GM21576 (cell line): ENCODE data around the gene FRMD4A.

Experiments used
- ATAC-seq: cut with Tn5 transposase; IDR thresholded peaks from one replicate; pipeline ENCODE4 v1.9.1; 2021; ENCODE audit warnings: mild to moderate bottlenecking, moderate library complexity; ENCODE audit not compliant: unreplicated experiment

FRMD4A gene

GRCh38 chr10:14345262-14345661 lies 14.5 kb upstream of the FRMD4A start:
- no peak for ATAC-seq

- no peak for ATAC-seq
Measured at GRCh38 chr10:14340051-14340744, 9.5 kb upstream of the FRMD4A start.

GRCh38 chr10:14336736-14337135 lies 6.0 kb upstream of the FRMD4A start:
- ATAC-seq = no peak

GRCh38 chr10:14334771-14335170 lies 4.0 kb upstream of the FRMD4A start:
- no peak for ATAC-seq

GRCh38 chr10:14333606-14334005 lies 2.9 kb upstream of the FRMD4A start:
- ATAC-seq = no peak

GRCh38 chr10:14332903-14333302 lies 2.2 kb upstream of the FRMD4A start:
- ATAC-seq = no peak

- no peak for ATAC-seq
Measured at GRCh38 chr10:14329746-14330173, 964 bp downstream of the FRMD4A start.

- ATAC-seq = no peak
Measured at GRCh38 chr10:14328881-14329672, 1.6 kb downstream of the FRMD4A start.

GRCh38 chr10:14327527-14327926 lies 3.2 kb downstream of the FRMD4A start:
- ATAC-seq = no peak

GRCh38 chr10:14326581-14326980 lies 4.1 kb downstream of the FRMD4A start:
- ATAC-seq = no peak

GRCh38 chr10:14325325-14325955 lies 5.3 kb downstream of the FRMD4A start:
- ATAC-seq = no peak

- ATAC-seq = no peak
Measured at GRCh38 chr10:14322526-14323188, 8.1 kb downstream of the FRMD4A start.

GRCh38 chr10:14318007-14318406 lies 12.7 kb downstream of the FRMD4A start:
- no peak for ATAC-seq

GRCh38 chr10:14312014-14312413 lies 18.7 kb downstream of the FRMD4A start:
- no peak for ATAC-seq

GRCh38 chr10:14311206-14311957 lies 19.3 kb downstream of the FRMD4A start:
- no peak for ATAC-seq

GRCh38 chr10:14309593-14309992 lies 21.1 kb downstream of the FRMD4A start:
- no peak for ATAC-seq

GRCh38 chr10:14306190-14306589 lies 24.5 kb downstream of the FRMD4A start:
- no peak for ATAC-seq

GRCh38 chr10:14304046-14304445 lies 26.7 kb downstream of the FRMD4A start:
- no peak for ATAC-seq

- ATAC-seq = no peak
Measured at GRCh38 chr10:14302035-14302434, 28.7 kb downstream of the FRMD4A start.

- no peak for ATAC-seq
Measured at GRCh38 chr10:14299556-14299955, 31.2 kb downstream of the FRMD4A start.
